GM12892 (cell line): ENCODE data around the gene LYPLAL1.
"Not testable (repeated sequence)": the region's sequence is repeated elsewhere in the genome, so short reads cannot be mapped to it uniquely, and the experiment has no call there.

Experiments used
- DNase-seq: peaks from one replicate; pipeline ENCODE4 v3.0.0; 2011; ENCODE audit not compliant: insufficient read length
- FAIRE-seq: peaks from 2 replicates; lab custom pipeline; 2011; peaks lifted over from hg19 to GRCh38; lab: Jason Lieb, UNC
- POLR2A ChIP-seq: IDR thresholded peaks from 2 replicates; pipeline ENCODE4 v1.6.1; 2011; ENCODE audit warnings: low read depth, low read length, control low read depth
- POLR2AphosphoS5 ChIP-seq: IDR thresholded peaks from 2 replicates; pipeline ENCODE4 v1.6.1; 2011; ENCODE audit warnings: low read depth, low read length, control low read depth
- TAF1 ChIP-seq: IDR thresholded peaks from 2 replicates; pipeline ENCODE4 v1.6.1; 2011; ENCODE audit warnings: low read depth, mild to moderate bottlenecking, control low read depth, low read length, borderline replicate concordance

The LYPLAL1 gene

DNA sequence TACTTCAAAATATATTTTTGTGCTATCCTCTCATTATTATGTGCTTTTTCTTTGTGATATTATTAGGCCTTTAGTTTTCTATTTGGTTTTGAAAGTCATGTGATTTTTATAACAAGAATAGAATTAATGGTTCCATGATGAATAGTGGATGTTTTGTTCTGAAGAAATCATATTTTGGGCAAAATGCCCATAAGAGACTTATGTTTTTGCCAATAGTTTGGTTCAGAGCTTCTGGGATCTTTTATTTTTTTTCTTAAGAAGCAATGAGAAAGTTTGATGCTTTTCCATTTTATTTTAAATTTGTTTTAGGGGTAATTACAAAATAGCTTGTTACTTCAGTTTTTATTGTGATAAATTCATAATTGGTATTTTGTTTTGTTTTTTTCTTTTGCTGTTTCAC lies 49.8 kb downstream of the LYPLAL1 start:
- no peak for TF ChIP-seq POLR2A
- no peak for TF ChIP-seq TAF1
- no peak for TF ChIP-seq POLR2AphosphoS5
- DNase-seq (no peak), FAIRE-seq (no peak)

DNA sequence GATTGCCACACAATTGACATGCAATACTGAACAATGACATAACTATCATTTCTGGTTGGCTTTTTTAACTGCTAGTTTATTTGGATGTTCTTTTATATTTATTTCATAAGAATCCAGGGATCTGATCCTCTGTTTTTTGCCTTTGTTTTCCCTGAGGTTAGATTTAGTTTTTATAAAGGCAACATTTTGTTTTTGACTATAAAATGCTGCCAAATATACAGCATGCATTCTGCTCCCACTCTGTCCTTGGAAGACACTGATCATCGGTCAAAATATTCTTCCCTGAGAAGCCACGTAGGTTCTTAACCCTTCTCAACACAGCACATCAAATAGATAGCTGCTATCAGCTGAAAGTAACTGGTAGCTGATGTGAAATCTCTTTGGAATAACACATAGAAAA lies 52.5 kb downstream of the LYPLAL1 start:
- no peak for TF ChIP-seq POLR2A
- FAIRE-seq (no peak), DNase-seq (no peak)

DNA sequence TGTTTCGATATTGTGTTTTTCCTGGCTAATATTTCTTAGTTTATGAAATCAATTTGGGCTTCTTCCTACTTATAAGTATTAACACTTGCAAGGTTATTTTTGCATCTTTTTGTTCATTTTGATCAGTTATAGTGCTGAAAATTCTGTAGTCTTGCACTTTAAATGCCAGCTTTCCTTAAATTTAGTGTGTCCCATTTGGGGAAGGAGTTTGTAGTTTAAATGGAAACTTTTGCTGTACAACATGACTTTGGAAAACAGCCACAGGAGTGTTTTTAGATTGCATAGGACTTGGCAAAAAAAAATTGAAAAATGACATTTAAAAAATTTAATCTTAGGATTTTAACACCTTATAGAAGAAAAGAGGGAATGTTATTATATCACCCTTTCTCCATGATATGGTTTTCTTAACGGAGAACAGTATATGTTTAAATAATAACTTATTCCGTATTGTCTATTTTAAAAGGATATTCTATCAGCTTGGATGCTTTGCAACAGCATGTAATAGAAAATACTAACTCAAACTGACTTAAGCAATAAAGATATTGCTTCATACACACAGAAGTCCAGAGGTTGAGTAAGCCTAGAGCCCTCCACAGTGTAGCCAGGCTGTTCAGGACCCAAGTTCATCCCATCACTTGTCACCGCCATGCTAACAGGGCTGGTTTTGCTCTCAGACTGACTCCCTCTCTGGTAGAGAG lies 53.8 kb downstream of the LYPLAL1 start:
- FAIRE-seq (no peak), DNase-seq (no peak)
- TF ChIP-seq POLR2A (no peak), POLR2AphosphoS5 (no peak), TAF1 (no peak)

DNA sequence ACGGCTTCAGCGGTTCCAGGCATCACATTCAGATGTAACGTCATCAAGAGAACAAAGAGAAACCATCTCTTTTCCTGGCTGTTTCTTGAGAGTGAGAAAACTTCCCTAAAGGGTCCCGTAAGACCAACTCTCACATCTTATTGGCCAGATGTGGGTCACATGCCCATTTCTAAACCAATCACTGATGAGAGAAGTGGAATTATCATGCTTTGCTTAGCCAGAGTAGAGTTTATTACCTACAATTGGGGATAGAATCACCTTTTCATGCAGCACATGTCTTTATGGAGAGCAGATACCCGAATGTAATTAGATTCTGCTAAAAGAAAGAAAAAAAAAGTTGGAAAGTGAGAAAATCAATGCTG lies 54.4 kb downstream of the LYPLAL1 start:
- no peak for FAIRE-seq
- TF ChIP-seq TAF1 (no peak), POLR2AphosphoS5 (no peak), POLR2A (no peak)
- no peak for DNase-seq

DNA sequence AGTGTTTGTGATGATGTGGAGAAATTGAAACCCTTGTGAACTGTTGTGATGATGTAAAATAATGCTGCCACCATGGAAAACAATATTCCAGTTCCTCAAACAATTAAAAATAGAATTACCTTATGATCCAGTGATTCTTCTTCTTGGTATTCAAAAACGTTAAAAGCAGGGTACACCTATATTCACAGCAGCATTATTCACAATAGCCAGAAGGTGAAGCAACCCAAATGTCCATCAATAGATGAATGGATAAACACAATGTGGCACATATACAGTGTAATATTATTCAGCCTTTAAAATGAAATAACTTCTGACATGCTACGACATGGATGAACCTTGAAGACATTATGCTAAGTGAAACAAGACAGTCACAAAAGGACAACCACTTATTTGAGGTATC lies 59.2 kb downstream of the LYPLAL1 start:
- TF ChIP-seq POLR2AphosphoS5 (no peak), TAF1 (no peak), POLR2A (no peak)
- DNase-seq (no peak), FAIRE-seq (no peak)

DNA sequence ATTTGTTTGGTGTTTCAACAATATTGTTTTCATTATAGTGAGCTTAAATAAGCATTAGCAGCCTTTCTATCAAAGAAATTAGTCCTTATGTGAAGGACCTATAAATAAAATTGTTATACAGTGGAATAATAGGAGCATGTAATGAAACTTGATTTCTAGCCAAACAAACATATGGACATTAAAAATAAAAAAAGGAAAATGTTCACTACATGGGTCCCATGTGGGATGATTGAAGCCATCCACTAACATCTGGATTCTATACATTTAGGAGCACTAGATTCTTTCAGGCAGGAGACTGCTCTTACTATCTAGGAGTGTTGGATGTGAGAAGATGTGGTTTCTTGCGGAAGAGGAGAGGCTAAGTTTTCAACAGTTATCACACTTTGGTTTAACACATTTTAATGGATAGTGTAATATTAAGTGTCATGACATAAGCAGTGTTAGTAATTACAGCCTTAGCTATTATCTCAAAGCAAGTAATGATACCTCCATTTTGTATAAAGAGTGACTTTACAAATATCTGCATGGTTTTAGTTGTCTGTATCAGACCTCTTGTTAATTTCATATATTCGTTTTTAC lies 62.3 kb downstream of the LYPLAL1 start:
- FAIRE-seq (no peak), DNase-seq (no peak)
- TF ChIP-seq POLR2A (no peak), POLR2AphosphoS5 (no peak), TAF1 (no peak)

DNA sequence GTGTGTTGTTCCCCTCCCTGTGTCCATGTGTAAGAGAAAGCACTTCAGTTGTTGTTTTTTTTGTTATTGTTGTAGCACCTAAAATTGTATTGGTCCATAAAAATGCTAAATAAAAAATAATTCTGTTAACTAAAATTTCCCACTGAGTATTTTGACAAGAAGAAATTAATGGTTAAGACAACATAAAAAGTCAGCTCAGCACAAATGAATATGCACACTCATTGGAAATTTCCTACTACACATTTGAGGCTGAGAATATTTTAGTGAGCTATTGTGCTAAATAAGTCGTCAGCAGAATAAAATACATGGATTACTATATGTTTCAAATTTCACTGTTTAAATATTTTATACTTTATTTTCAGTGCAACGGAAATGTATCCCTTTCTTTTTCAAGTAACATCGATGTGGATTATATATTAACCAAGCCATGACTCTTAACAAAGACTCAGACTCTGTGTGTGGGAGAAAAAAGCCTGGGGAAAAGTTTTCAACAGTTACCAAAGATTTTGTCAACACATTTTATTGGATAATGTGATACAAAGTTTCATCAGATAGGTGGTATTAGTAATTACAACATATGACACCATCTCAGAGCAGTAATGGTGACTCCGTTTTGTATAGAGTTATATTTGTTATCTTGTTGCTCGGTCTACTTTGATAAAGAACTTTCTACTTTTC lies 63.4 kb downstream of the LYPLAL1 start:
- no peak for DNase-seq
- TF ChIP-seq POLR2AphosphoS5, result no peak
- no peak for TF ChIP-seq TAF1
- no peak for TF ChIP-seq POLR2A
- FAIRE-seq, result no peak

DNA sequence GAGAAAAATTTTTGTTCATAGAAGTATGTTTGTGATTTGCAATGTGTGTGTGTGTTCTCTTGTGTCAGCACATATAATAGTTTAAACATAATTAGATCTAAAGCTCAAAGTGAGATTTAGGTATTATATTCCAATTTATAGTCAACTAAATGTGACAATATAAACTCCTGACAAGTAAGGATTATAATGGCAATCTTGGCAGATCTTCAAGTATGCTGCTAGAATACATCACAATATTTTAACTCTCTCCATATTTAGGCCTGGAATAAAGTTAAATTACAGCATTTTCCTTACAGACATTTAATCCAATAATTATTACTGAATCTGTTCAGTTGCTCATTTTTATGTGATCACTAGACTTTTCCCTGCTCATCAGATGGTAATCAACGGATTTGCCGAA lies 65.8 kb downstream of the LYPLAL1 start:
- FAIRE-seq (no peak), DNase-seq (no peak)
- TF ChIP-seq TAF1, result no peak
- TF ChIP-seq POLR2A, result no peak
- TF ChIP-seq POLR2AphosphoS5, result no peak

DNA sequence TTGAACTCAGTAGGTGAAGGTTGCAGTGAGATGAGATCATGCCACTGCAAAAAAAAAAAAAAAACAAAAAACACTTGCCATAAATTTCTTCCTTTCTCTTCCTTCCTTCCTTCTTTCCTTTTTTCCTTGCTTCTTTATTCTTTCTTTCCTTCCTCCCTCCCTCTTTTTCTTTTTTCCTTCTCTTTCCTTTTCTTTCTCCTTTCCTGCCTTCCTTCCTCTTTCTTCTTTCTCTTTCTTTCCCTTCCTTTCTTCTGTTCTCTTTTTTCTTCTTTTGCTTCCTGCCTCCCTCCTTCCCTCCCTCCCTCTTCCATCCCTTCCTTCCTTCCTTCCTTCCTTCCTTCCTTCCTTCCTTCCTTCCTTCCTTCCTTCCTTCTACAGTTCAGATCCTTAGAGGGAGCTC lies 71.2 kb downstream of the LYPLAL1 start:
- TF ChIP-seq POLR2A (no peak), TAF1 (no peak), POLR2AphosphoS5 (no peak)
- DNase-seq (no peak), FAIRE-seq (no peak)

DNA sequence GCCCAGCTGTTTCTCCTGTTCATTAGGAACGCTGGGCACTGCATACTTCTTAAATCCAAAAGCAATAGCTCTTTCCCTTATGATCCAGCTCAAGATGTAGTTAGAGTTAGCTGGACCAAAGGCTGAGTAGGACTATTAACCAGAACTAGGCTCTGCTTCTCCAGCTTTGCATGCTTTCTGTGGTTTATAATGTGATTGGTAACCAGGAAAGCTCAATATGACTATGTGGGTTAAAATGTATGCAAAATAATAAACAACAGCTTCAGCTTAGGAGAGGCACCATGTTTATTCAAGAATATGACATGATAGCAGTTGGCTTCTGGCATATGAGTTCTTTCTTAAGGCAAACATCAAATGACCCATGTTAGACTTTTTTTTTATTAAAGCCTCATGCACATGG lies 73.8 kb downstream of the LYPLAL1 start:
- FAIRE-seq, result no peak
- TF ChIP-seq TAF1 (no peak), POLR2AphosphoS5 (no peak), POLR2A (no peak)
- DNase-seq, result no peak

DNA sequence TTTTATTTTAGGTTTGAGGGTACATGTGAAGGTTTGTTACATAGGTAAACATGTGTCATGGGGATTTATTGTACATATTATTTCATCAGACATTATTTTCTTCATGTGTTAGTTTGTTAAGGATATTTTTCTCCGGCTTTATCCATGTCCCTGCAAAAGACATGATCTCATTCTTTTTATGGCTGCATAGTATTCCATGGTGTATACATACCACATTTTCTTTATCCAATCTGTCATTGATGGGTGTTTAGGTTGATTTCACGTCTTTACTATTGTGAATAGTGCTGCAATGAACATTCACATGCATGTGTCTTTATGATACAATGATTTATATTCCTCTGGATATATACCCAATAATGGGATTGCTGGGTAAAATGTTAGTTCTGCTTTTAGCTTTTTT lies 76.8 kb downstream of the LYPLAL1 start:
- not testable (repeated sequence) for DNase-seq, FAIRE-seq

DNA sequence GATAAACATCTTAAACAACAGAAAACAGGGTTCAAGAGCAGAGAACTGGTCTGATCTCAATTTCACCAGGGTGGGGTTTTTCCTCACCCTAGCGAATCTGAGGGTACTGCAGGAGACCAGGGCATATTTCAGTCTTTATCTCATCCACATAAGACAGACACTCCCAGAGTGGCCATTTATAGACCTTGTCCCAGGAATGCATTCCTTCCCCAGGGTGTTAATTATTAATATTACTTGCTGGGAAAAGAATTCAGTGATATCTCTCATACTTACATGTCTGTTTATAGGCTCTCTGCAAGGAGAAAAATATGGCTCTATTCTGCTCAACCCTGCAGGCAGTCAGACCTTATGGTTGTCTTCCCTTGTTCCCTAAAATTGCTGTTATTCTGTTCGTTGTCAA lies 84.1 kb downstream of the LYPLAL1 start:
- TF ChIP-seq TAF1 (no peak), POLR2AphosphoS5 (no peak), POLR2A (no peak)
- DNase-seq (no peak), FAIRE-seq (peak; percentile 63)
